ENCODE measurements around the gene KIF21B. TPM values are rescaled to one million over a fixed set of nuclear protein-coding genes. Genes with fewer than 3 reads are reported as not detected.

Gene KIF21B
- total and polyA plus RNA-seq, 4 donors, result 1.3 to 7.4 (median 4.8) TPM

DNA sequence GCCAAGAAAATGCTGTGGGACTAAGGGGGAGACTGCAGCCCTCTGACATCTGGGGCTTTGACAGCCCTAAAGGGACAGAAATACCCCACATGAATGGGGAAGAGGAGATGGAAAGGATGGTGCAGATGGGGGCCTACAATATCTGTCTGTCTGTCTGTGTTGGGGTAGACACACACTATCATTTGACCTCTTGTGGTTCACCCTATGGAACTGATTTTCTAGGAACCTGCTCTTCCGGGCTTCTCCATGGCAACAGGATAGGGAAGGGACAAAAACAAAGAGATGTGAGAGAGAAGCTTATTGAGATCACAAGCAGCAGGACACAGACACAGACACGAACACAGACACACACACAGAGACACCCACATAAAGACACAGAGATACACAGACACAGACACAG, 17.1 kb downstream of the KIF21B start:
- DNase-seq (no peak), ATAC-seq (ENCODE audit: insufficient read depth, low FRiP score) (no peak)
- Histone ChIP-seq H3K4me1 (ENCODE audit: control insufficient read depth in 5 of 5, insufficient read depth in 5 of 5, low read length in 5 of 5) (peaks cover 0 to 9% (median 0%) of the 10 kb centered on the region in 5 donors), H3K9me3 (ENCODE audit: control insufficient read depth in 4 of 4, insufficient read depth in 3 of 4, low read length in 3 of 4) (no peaks in the 10 kb centered on the region), H3K4me3 (no peak overlapping the region), H3K27ac (ENCODE audit: low read depth in 1 of 2, low read length in 1 of 2) (no peak overlapping the region), H3K9ac (ENCODE audit: insufficient read depth in 1 of 2, low read length in 2 of 2) (no peak overlapping the region), H3K36me3 (ENCODE audit: control insufficient read depth in 4 of 4, insufficient read depth in 4 of 4, low read length in 4 of 4) (peaks cover 0 to 25% (median 10%) of the 10 kb centered on the region in 4 donors), H3K27me3 (ENCODE audit: control insufficient read depth in 3 of 3, insufficient read depth in 3 of 3, low read length in 2 of 3) (no peaks in the 10 kb centered on the region)
- TF ChIP-seq, protein P1, sequence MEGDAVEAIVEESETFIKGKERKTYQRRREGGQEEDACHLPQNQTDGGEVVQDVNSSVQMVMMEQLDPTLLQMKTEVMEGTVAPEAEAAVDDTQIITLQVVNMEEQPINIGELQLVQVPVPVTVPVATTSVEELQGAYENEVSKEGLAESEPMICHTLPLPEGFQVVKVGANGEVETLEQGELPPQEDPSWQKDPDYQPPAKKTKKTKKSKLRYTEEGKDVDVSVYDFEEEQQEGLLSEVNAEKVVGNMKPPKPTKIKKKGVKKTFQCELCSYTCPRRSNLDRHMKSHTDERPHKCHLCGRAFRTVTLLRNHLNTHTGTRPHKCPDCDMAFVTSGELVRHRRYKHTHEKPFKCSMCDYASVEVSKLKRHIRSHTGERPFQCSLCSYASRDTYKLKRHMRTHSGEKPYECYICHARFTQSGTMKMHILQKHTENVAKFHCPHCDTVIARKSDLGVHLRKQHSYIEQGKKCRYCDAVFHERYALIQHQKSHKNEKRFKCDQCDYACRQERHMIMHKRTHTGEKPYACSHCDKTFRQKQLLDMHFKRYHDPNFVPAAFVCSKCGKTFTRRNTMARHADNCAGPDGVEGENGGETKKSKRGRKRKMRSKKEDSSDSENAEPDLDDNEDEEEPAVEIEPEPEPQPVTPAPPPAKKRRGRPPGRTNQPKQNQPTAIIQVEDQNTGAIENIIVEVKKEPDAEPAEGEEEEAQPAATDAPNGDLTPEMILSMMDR (IDR thresholded peaks at IDR 0.05; ENCODE audit: control extremely low read depth, extremely low read depth), result no peak
- WGBS, 2 donors, result 64 to 74% methylated on average over 2 of the region's 2 CpGs

DNA sequence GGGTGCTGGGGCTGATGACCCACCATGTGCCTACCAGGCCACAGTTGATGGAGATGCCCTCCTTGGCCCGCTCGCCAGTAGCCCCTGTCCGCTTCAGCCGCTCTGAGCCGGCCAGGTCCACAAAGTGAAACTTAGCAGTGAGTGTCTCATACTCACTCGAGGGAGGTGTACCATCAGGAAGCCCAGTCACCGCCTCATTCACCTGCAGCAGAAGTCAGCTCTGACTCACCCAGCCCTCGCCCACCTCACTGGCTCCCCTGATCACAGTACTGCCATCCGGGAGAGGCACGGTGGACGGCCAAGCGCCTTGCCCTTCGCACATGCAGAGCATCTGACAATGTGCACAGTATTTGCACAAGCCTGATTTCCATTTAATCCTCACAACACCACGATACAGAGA, 18.8 kb downstream of the KIF21B start:
- Histone ChIP-seq H3K9me3 (ENCODE audit: control insufficient read depth in 4 of 4, insufficient read depth in 3 of 4, low read length in 3 of 4) (no peaks in the 10 kb centered on the region), H3K27ac (ENCODE audit: low read depth in 1 of 2, low read length in 1 of 2) (no peak overlapping the region), H3K36me3 (ENCODE audit: control insufficient read depth in 4 of 4, insufficient read depth in 4 of 4, low read length in 4 of 4) (peaks cover 0 to 31% (median 8%) of the 10 kb centered on the region in 4 donors), H3K9ac (ENCODE audit: insufficient read depth in 1 of 2, low read length in 2 of 2) (no peak overlapping the region), H3K4me3 (no peak overlapping the region), H3K27me3 (ENCODE audit: control insufficient read depth in 3 of 3, insufficient read depth in 3 of 3, low read length in 2 of 3) (no peaks in the 10 kb centered on the region), H3K4me1 (ENCODE audit: control insufficient read depth in 5 of 5, insufficient read depth in 5 of 5, low read length in 5 of 5) (no peaks in the 10 kb centered on the region)
- no peak for DNase-seq
- no peak for ATAC-seq (ENCODE audit: insufficient read depth, low FRiP score)
- TF ChIP-seq, protein P1 (IDR thresholded peaks at IDR 0.05; ENCODE audit: control extremely low read depth, extremely low read depth), result no peak
- WGBS, 2 donors, result 94% methylated on average over 14 of the region's 14 CpGs

DNA sequence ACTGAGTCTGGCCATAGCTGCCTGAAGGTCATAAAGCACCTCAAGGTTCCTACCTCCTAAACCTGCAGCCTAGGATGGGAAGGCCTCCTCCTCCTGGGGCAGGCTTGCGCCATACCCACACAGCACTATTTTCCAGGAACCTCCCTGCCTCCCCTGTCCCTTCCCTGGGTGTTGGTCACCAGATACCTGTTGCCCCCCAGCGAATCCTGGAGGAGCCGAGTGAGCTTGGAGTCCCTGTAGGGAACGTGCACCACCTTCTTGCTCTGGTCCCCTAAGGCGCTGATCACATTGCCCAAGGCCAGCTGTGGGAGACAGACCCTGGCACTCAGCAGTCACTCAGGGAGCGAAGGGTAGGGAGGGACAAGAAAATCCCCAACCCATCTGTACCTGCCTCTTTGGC, 19.4 kb downstream of the KIF21B start:
- Histone ChIP-seq H3K27ac (ENCODE audit: low read depth in 1 of 2, low read length in 1 of 2) (no peak overlapping the region), H3K9me3 (ENCODE audit: control insufficient read depth in 4 of 4, insufficient read depth in 3 of 4, low read length in 3 of 4) (no peaks in the 10 kb centered on the region), H3K4me1 (ENCODE audit: control insufficient read depth in 5 of 5, insufficient read depth in 5 of 5, low read length in 5 of 5) (no peaks in the 10 kb centered on the region), H3K4me3 (no peak overlapping the region), H3K36me3 (ENCODE audit: control insufficient read depth in 4 of 4, insufficient read depth in 4 of 4, low read length in 4 of 4) (peaks cover 0 to 33% (median 8%) of the 10 kb centered on the region in 4 donors), H3K9ac (ENCODE audit: insufficient read depth in 1 of 2, low read length in 2 of 2) (no peak overlapping the region), H3K27me3 (ENCODE audit: control insufficient read depth in 3 of 3, insufficient read depth in 3 of 3, low read length in 2 of 3) (no peaks in the 10 kb centered on the region)
- TF ChIP-seq, protein P1 (IDR thresholded peaks at IDR 0.05; ENCODE audit: control extremely low read depth, extremely low read depth), result no peak
- DNase-seq (no peak), ATAC-seq (ENCODE audit: insufficient read depth, low FRiP score) (no peak)
- 95 to 96% methylated on average over 6 of the region's 6 CpGs for WGBS, 2 donors

DNA sequence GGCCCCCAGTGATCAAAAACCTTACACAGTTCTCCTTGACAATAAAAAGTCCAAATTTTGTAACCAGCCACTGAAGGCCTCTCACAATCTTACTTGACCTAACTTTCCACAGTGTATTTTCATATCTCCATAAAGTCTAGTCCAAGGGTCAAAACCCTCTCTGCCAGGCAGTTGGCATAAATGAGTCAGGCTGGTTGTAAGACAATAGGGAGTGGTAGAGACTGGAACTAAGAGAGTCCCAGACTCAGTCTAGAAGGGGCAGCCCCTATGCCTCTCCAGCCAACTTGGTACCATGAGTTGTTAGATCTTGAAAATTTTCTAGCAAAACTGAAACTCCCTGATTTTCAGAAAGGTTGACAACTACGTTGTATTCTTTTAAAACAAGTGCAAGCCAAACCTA, 21.0 kb downstream of the KIF21B start:
- H3K4me1 ChIP-seq (ENCODE audit: control insufficient read depth in 5 of 5, insufficient read depth in 5 of 5, low read length in 5 of 5), result no peaks in the 10 kb centered on the region
- no peaks in the 10 kb centered on the region for H3K27me3 ChIP-seq (ENCODE audit: control insufficient read depth in 3 of 3, insufficient read depth in 3 of 3, low read length in 2 of 3)
- ATAC-seq (ENCODE audit: insufficient read depth, low FRiP score), result no peak
- H3K4me3 ChIP-seq, result no peak overlapping the region
- H3K27ac ChIP-seq (ENCODE audit: low read depth in 1 of 2, low read length in 1 of 2), result no peak overlapping the region
- WGBS, 2 donors, result 90 to 91% methylated on average over 1 of the region's 1 CpG
- no peaks in the 10 kb centered on the region for H3K9me3 ChIP-seq (ENCODE audit: control insufficient read depth in 4 of 4, insufficient read depth in 3 of 4, low read length in 3 of 4)
- TF ChIP-seq, protein P1 (IDR thresholded peaks at IDR 0.05; ENCODE audit: control extremely low read depth, extremely low read depth), result no peak
- DNase-seq, result no peak
- H3K9ac ChIP-seq (ENCODE audit: insufficient read depth in 1 of 2, low read length in 2 of 2), result no peak overlapping the region
- peaks cover 0 to 24% (median 11%) of the 10 kb centered on the region in 4 donors for H3K36me3 ChIP-seq (ENCODE audit: control insufficient read depth in 4 of 4, insufficient read depth in 4 of 4, low read length in 4 of 4)
